Small intestine (tissue), 7 donors: ENCODE measurements around the gene RELL2. TPM values are rescaled to one million over a fixed set of nuclear protein-coding genes. Genes with fewer than 3 reads are reported as not detected.

Experiments used
- DNase-seq, 2 donors: peaks; one replicate each; pipeline versions ENCODE4 v3.0.0 to v3.0.0-alpha.2; 2013
- FAIRE-seq: peaks from 2 replicates; lab custom pipeline; 2012; peaks lifted over from hg19 to GRCh38; lab: Jason Lieb, UNC
- H3K27ac ChIP-seq, 3 donors: one replicate each; pipeline ENCODE4 v1.5.1; 2013; ENCODE audit warnings: low read length in 2 of 3, mild to moderate bottlenecking in 2 of 3, control low read depth in 1 of 3, inconsistent platforms in 1 of 3, low read depth in 1 of 3, moderate library complexity in 1 of 3
- H3K27me3 ChIP-seq, 3 donors: one replicate each; pipeline ENCODE4 v1.6.1; 2013; ENCODE audit warnings: low read length in 3 of 3, inconsistent platforms in 1 of 3; ENCODE audit not compliant: control insufficient read depth in 3 of 3, insufficient read depth in 3 of 3
- H3K36me3 ChIP-seq, 3 donors: one replicate each; pipeline ENCODE4 v1.6.1; 2013; ENCODE audit warnings: low read length in 3 of 3, inconsistent platforms in 1 of 3, low read depth in 1 of 3, mild to moderate bottlenecking in 1 of 3, moderate library complexity in 1 of 3; ENCODE audit not compliant: control insufficient read depth in 3 of 3, insufficient read depth in 2 of 3
- H3K4me1 ChIP-seq, 3 donors: one replicate each; pipeline ENCODE4 v1.6.1; 2013; ENCODE audit warnings: low read length in 2 of 3, inconsistent platforms in 1 of 3, low read depth in 1 of 3, mild to moderate bottlenecking in 1 of 3, moderate library complexity in 1 of 3; ENCODE audit not compliant: control insufficient read depth in 3 of 3, insufficient read depth in 2 of 3
- H3K4me3 ChIP-seq, 3 donors: one replicate each; pipeline ENCODE4 v1.5.1; 2013; ENCODE audit warnings: low read length in 3 of 3, control low read depth in 1 of 3, inconsistent platforms in 1 of 3, low read depth in 1 of 3, mild to moderate bottlenecking in 1 of 3, moderate library complexity in 1 of 3
- H3K9me3 ChIP-seq, 2 donors: one replicate each; pipeline ENCODE4 v1.6.1; 2013; ENCODE audit warnings: low read depth in 1 of 2, low read length in 1 of 2; ENCODE audit not compliant: control insufficient read depth in 2 of 2, insufficient read depth in 1 of 2
- WGBS, 3 donors: extraction: QIAGEN DNeasy Blood & Tissue Kit; methylation state at CpG; one replicate each; pipeline ENCODE4 v1.1.7; 2013; 5-methylcytosine and 5-hydroxymethylcytosine counted together
- polyA plus RNA-seq, 4 donors: library from polyadenylated mRNA; stranded (reverse) in 3 of 4; unstranded in 1 of 4; fragments of 200-250 nt in 3 of 4; fragments of 120-200 nt in 1 of 4; gene quantifications; one replicate each; pipeline versions ENCODE4 v1.2.1 to v1.2.3, GENCODE V29; 2013
- donor health status: healthy with polysubstance abuse.
- donor health status: control.
- donor health status: control.
- donor health status: Bipolar disorder and iron deficiency.
- donor health status: healthy.

Gene RELL2
- polyA plus RNA-seq, 4 donors = 1.9 to 5.4 (median 3.8) TPM

GRCh38 chr5:141628175-141628788 is 8.5 kb upstream of the RELL2 start:
- no peaks in the 10 kb centered on the region for H3K4me1 ChIP-seq
- no peaks in the 10 kb centered on the region for H3K27me3 ChIP-seq
- peaks cover 4 to 56% (median 8%) of the 10 kb centered on the region in 3 donors for H3K36me3 ChIP-seq
- no peak for FAIRE-seq
- no peak for DNase-seq
- no peak overlapping the region for H3K27ac ChIP-seq
- no peak overlapping the region for H3K4me3 ChIP-seq
- whole genome bisulfite sequencing, 3 donors = 93 to 100% (median 95%) methylated on average over 6 of the region's 6 CpGs
- no peaks in the 10 kb centered on the region for H3K9me3 ChIP-seq

GRCh38 chr5:141630570-141631140 is 6.1 kb upstream of the RELL2 start:
- H3K27me3 ChIP-seq = no peaks in the 10 kb centered on the region
- H3K36me3 ChIP-seq = peaks cover 4 to 45% (median 6%) of the 10 kb centered on the region in 3 donors
- 97 to 99% (median 98%) methylated on average over 5 of the region's 5 CpGs for WGBS, 3 donors
- no peak for DNase-seq
- H3K27ac ChIP-seq = no peak overlapping the region
- H3K4me3 ChIP-seq = no peak overlapping the region
- no peak for FAIRE-seq
- no peaks in the 10 kb centered on the region for H3K9me3 ChIP-seq
- peaks cover 0 to 9% (median 0%) of the 10 kb centered on the region in 3 donors for H3K4me1 ChIP-seq

GRCh38 chr5:141632650-141633049 is 4.1 kb upstream of the RELL2 start:
- 86 to 93% (median 90%) methylated on average over 2 of the region's 2 CpGs for WGBS, 3 donors
- H3K36me3 ChIP-seq = peaks cover 0 to 31% (median 5%) of the 10 kb centered on the region in 3 donors
- DNase-seq (no peak), FAIRE-seq (no peak)
- no peak overlapping the region for H3K4me3 ChIP-seq
- H3K27me3 ChIP-seq = peaks cover 0 to 4% (median 0%) of the 10 kb centered on the region in 3 donors
- H3K4me1 ChIP-seq = peaks cover 0 to 16% (median 0%) of the 10 kb centered on the region in 3 donors
- no peak overlapping the region for H3K27ac ChIP-seq
- no peaks in the 10 kb centered on the region for H3K9me3 ChIP-seq

GRCh38 chr5:141633871-141634561 is 2.8 kb upstream of the RELL2 start:
- H3K27me3 ChIP-seq = peaks cover 0 to 16% (median 0%) of the 10 kb centered on the region in 3 donors
- 63 to 84% (median 71%) methylated on average over 5 of the region's 5 CpGs for WGBS, 3 donors
- peaks cover 0 to 20% (median 2%) of the 10 kb centered on the region in 3 donors for H3K36me3 ChIP-seq
- no peak overlapping the region for H3K27ac ChIP-seq
- FAIRE-seq (no peak), DNase-seq (no peak)
- H3K4me3 ChIP-seq = no peak overlapping the region
- H3K4me1 ChIP-seq = peaks cover 0 to 24% (median 0%) of the 10 kb centered on the region in 3 donors
- no peaks in the 10 kb centered on the region for H3K9me3 ChIP-seq

GRCh38 chr5:141634720-141635119 is 2.1 kb upstream of the RELL2 start:
- no peak overlapping the region for H3K4me3 ChIP-seq
- WGBS, 3 donors = 83 to 87% (median 87%) methylated on average over 6 of the region's 6 CpGs
- peaks cover 0 to 24% (median 0%) of the 10 kb centered on the region in 3 donors for H3K4me1 ChIP-seq
- no peak for DNase-seq
- H3K27ac ChIP-seq = no peak overlapping the region
- no peaks in the 10 kb centered on the region for H3K9me3 ChIP-seq
- peaks cover 0 to 13% (median 2%) of the 10 kb centered on the region in 3 donors for H3K36me3 ChIP-seq
- FAIRE-seq = no peak
- H3K27me3 ChIP-seq = peaks cover 0 to 16% (median 0%) of the 10 kb centered on the region in 3 donors

GRCh38 chr5:141635646-141636045 is 1.2 kb upstream of the RELL2 start:
- peaks cover 0 to 17% (median 2%) of the 10 kb centered on the region in 3 donors for H3K36me3 ChIP-seq
- peaks cover 0 to 16% (median 0%) of the 10 kb centered on the region in 3 donors for H3K27me3 ChIP-seq
- FAIRE-seq = no peak
- H3K4me1 ChIP-seq = peaks cover 0 to 24% (median 0%) of the 10 kb centered on the region in 3 donors
- WGBS, 3 donors = 46 to 60% (median 51%) methylated on average over 7 of the region's 7 CpGs
- peak overlapping the region in 2 of 3 donors; percentile 84 to 100 for H3K4me3 ChIP-seq
- peak overlapping the region in 1 of 3 donors; percentile 66 for H3K27ac ChIP-seq
- no peak for DNase-seq
- no peaks in the 10 kb centered on the region for H3K9me3 ChIP-seq

- FAIRE-seq (no peak), DNase-seq (no peak)
- H3K4me1 ChIP-seq = peaks cover 0 to 24% (median 0%) of the 10 kb centered on the region in 3 donors
- no peaks in the 10 kb centered on the region for H3K9me3 ChIP-seq
- peak overlapping the region; percentile 84 to 100 (median 84) for H3K4me3 ChIP-seq
- 4 to 5% (median 5%) methylated on average over 4 of the region's 4 CpGs for WGBS, 3 donors
- H3K27ac ChIP-seq = peak overlapping the region in 2 of 3 donors; percentile 66 to 90
- peaks cover 0 to 16% (median 0%) of the 10 kb centered on the region in 3 donors for H3K27me3 ChIP-seq
- peaks cover 0 to 20% (median 2%) of the 10 kb centered on the region in 3 donors for H3K36me3 ChIP-seq
Observed at GRCh38 chr5:141636106-141636412, 738 bp upstream of the RELL2 start.

GRCh38 chr5:141637123-141637766 is 448 bp downstream of the RELL2 start:
- H3K4me1 ChIP-seq = peaks cover 0 to 24% (median 0%) of the 10 kb centered on the region in 3 donors
- FAIRE-seq = no peak
- H3K36me3 ChIP-seq = peaks cover 0 to 24% (median 2%) of the 10 kb centered on the region in 3 donors
- peak overlapping the region; percentile 84 to 100 (median 84) for H3K4me3 ChIP-seq
- H3K27me3 ChIP-seq = peaks cover 0 to 16% (median 0%) of the 10 kb centered on the region in 3 donors
- DNase-seq = peak in 1 of 2 donors; percentile 52
- H3K27ac ChIP-seq = peak overlapping the region in 2 of 3 donors; percentile 25 to 33
- no peaks in the 10 kb centered on the region for H3K9me3 ChIP-seq
- WGBS, 3 donors = 0 to 1% (median 0%) methylated on average over 50 to 63 of the region's 63 CpGs
